PC-9 (cell line): ENCODE results near the gene NHEJ1. TPM values are rescaled to one million over a fixed set of nuclear protein-coding genes. Genes with fewer than 3 reads are reported as not detected.

Source experiments
- BruUV-seq: library from RNA; stranded (reverse); fragments of 400-500 nt; replicated peaks from 2 replicates; lab custom pipeline; 2021; lab: Mats Ljungman, UMichigan
- CTCF ChIA-PET: fragments of 300-600 bp; sonication (Branson Sonifier 250); formaldehyde crosslinking; loops from one replicate; lab custom pipeline; 2022; ENCODE audit warnings: antibody characterized with exemption; lab: Charles Lee
- POLR2A ChIA-PET: fragments of 300-600 bp; sonication (Branson Sonifier 250); formaldehyde crosslinking; loops from one replicate; lab custom pipeline; 2022; ENCODE audit warnings: antibody characterized with exemption; ENCODE audit not compliant: unreplicated experiment; lab: Charles Lee
- DNase-seq, 2 experiments: peaks; one replicate each; pipeline versions ENCODE4 v3.0.0 to v3.0.0-alpha.2; 2015 to 2022; ENCODE audit warnings: mixed read lengths in 1 of 2
- H2AFZ ChIP-seq: fragments of 200-600 bp; sonication (generic); 2 replicates; pipeline ENCODE4 v1.8.1; 2017; ENCODE audit warnings: antibody characterized with exemption
- H3F3A ChIP-seq: fragments of 200-600 bp; sonication (generic); 2 replicates; pipeline ENCODE4 v1.8.1; 2017; ENCODE audit warnings: antibody characterized with exemption, mild to moderate bottlenecking, low read depth; ENCODE audit not compliant: insufficient read depth
- H3K27ac ChIP-seq: fragments of 200-600 bp; sonication (generic); 2 replicates; pipeline ENCODE4 v1.6.1; 2016; ENCODE audit warnings: mixed run types
- H3K27me3 ChIP-seq: fragments of 200-600 bp; sonication (generic); 2 replicates; pipeline ENCODE4 v1.6.1; 2016; ENCODE audit warnings: low read depth, mixed run types; ENCODE audit not compliant: insufficient read depth
- H3K36me3 ChIP-seq: fragments of 200-600 bp; sonication (generic); 2 replicates; pipeline ENCODE4 v1.6.1; 2016; ENCODE audit warnings: low read depth, mixed run types
- H3K4me1 ChIP-seq: fragments of 200-600 bp; sonication (generic); replicated peaks from 2 replicates; pipeline ENCODE4 v1.6.1; 2016; ENCODE audit warnings: mixed run types; ENCODE audit not compliant: insufficient read depth
- H3K4me2 ChIP-seq: fragments of 200-600 bp; sonication (generic); 2 replicates; pipeline ENCODE4 v1.6.1; 2017; ENCODE audit warnings: mixed run types
- H3K4me3 ChIP-seq: fragments of 200-600 bp; sonication (generic); 2 replicates; pipeline ENCODE4 v1.6.1; 2016; ENCODE audit warnings: mixed run types
- H3K79me2 ChIP-seq: fragments of 200-600 bp; sonication (generic); 2 replicates; pipeline ENCODE4 v1.6.1; 2017; ENCODE audit warnings: low read depth, mixed run types
- H3K9me2 ChIP-seq: fragments of 200-600 bp; sonication (generic); 2 replicates; pipeline ENCODE4 v1.8.1; 2017; ENCODE audit warnings: mild to moderate bottlenecking; ENCODE audit not compliant: insufficient read depth
- H3K9me3 ChIP-seq: fragments of 200-600 bp; sonication (generic); 2 replicates; pipeline ENCODE4 v1.8.1; 2016; ENCODE audit warnings: low read depth; ENCODE audit not compliant: insufficient read depth
- H4K20me1 ChIP-seq: fragments of 200-600 bp; sonication (generic); 2 replicates; pipeline ENCODE4 v1.8.1; 2017; ENCODE audit not compliant: insufficient read depth
- EZH2 ChIP-seq: fragments of 200-600 bp; sonication (generic); IDR thresholded peaks from 2 replicates; pipeline ENCODE4 v1.8.0; 2017; ENCODE audit warnings: antibody characterized with exemption, low read depth
- intact Hi-C: fragments of 100-400 bp; cut with micrococcal nuclease; formaldehyde crosslinking; loops from one replicate; pipeline ENCODE4 v1.10.0; 2022; ENCODE audit not compliant: unreplicated experiment
- total RNA-seq: library from RNA; stranded (reverse); gene quantifications from 2 replicates; pipeline ENCODE4 v1.2.3, GENCODE V29; 2021
- TF ChIP-seq, protein P1 (sequence below): fragments of 200-600 bp; sonication (generic); conservative IDR thresholded peaks from 2 replicates; pipeline ENCODE4 v1.6.1; 2017; ENCODE audit warnings: mixed run types, antibody characterized with exemption, mild to moderate bottlenecking, moderate library complexity

NHEJ1 gene
- total RNA-seq, 1 experiment from 2014 or later = 9.8 TPM

DNA sequence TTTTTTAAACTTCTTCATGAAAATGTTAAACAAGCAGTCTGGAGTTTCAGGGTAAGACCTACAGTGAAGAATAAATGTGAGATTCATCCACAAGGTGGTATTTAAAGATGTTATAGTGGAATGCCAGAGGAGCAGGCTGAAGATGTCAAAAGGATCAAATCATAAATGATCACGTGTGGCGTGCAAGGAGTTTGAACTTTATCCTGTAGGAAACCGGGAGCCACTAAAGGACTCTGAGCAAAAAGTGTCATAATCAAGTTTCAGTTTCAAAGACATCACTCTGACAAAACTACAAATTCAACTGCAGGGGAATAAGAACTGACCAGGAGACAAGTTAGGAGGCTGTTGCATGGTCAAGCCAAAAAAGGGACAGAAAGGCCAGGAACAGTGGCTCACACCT is 19.9 kb downstream of the NHEJ1 start:
- intact Hi-C loops = no loop called here
- ChIA-PET CTCF (no interaction called here), POLR2A (no interaction called here)
- no peaks in the 10 kb centered on the region for H3K9me2 ChIP-seq
- no peaks in the 10 kb centered on the region for H3K9me3 ChIP-seq
- no peaks in the 10 kb centered on the region for H3K27me3 ChIP-seq
- H2AFZ ChIP-seq = no peak overlapping the region
- H3K4me2 ChIP-seq = no peak overlapping the region
- H4K20me1 ChIP-seq = peaks cover 5% of the 10 kb centered on the region; the same call in 1 of the 2 replicates
- TF ChIP-seq, protein P1, sequence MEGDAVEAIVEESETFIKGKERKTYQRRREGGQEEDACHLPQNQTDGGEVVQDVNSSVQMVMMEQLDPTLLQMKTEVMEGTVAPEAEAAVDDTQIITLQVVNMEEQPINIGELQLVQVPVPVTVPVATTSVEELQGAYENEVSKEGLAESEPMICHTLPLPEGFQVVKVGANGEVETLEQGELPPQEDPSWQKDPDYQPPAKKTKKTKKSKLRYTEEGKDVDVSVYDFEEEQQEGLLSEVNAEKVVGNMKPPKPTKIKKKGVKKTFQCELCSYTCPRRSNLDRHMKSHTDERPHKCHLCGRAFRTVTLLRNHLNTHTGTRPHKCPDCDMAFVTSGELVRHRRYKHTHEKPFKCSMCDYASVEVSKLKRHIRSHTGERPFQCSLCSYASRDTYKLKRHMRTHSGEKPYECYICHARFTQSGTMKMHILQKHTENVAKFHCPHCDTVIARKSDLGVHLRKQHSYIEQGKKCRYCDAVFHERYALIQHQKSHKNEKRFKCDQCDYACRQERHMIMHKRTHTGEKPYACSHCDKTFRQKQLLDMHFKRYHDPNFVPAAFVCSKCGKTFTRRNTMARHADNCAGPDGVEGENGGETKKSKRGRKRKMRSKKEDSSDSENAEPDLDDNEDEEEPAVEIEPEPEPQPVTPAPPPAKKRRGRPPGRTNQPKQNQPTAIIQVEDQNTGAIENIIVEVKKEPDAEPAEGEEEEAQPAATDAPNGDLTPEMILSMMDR = no peak
- no peak for TF ChIP-seq EZH2
- no peaks in the 10 kb centered on the region for H3K36me3 ChIP-seq
- no peaks in the 10 kb centered on the region for H3K79me2 ChIP-seq
- no peak overlapping the region for H3K4me3 ChIP-seq
- no TSS peak for BruUV-seq
- peaks cover 5% of the 10 kb centered on the region; the same call in 1 of the 2 replicates for H3F3A ChIP-seq
- peaks cover 11% of the 10 kb centered on the region for H3K4me1 ChIP-seq
- H3K27ac ChIP-seq = no peak overlapping the region
- no peak for DNase-seq

DNA sequence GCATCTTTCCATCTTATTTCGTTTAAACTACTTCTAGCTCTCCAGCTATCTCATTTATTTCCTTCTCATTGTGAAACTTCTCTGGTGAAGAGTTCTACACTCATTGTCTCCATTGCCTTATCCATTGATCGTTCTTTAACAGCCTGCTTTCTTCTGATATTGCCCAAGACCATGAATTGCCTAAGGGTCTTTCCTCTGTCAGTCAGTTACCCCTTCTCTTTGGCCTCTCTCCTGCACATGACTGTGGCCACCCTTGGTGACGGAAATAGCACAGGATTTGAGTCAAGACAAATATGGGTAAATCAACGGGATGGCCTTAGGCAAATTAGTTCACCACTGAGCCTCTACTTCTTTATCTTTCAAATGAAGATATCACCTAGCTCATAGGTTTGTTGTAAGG is 26.6 kb downstream of the NHEJ1 start:
- TF ChIP-seq, protein P1 = no peak
- TF ChIP-seq EZH2 = no peak
- Histone ChIP-seq H3K4me3 (no peak overlapping the region), H3K9me3 (no peaks in the 10 kb centered on the region), H3F3A (no peaks in the 10 kb centered on the region), H3K79me2 (no peaks in the 10 kb centered on the region), H3K4me2 (no peak overlapping the region), H3K27ac (no peak overlapping the region), H4K20me1 (no peaks in the 10 kb centered on the region), H3K9me2 (no peaks in the 10 kb centered on the region), H3K27me3 (no peaks in the 10 kb centered on the region), H3K4me1 (no peaks in the 10 kb centered on the region), H2AFZ (no peak overlapping the region), H3K36me3 (no peaks in the 10 kb centered on the region)
- DNase-seq = no peak
- BruUV-seq = no TSS peak
- intact Hi-C loops = no loop called here
- ChIA-PET CTCF (no interaction called here), POLR2A (interaction anchor here (0.5 kb wide), 1 partner anchor 241 kb away, joined by 4 read pairs; no protein-coding TSS in a partner anchor)

DNA sequence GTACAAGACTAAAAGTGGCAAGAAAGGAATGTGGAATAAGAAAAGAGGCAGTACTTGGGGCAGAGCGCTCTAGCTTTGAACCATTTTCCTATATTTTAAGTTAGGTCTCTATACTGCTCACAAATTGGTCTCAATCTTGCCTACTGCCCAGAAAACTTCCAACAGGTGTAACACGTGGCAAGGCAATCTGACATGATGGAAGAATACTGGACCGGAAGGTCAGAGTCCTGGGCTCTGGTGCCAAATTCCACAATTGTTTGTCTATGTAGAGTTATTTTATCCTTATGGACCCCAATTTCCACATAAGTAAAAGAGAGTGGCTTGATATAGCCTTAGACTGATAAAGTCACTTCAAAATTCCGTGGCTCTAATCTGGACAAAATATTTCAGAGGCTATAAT is 28.9 kb downstream of the NHEJ1 start:
- Histone ChIP-seq H3K9me2 (no peaks in the 10 kb centered on the region), H4K20me1 (no peaks in the 10 kb centered on the region), H3K4me1 (peaks cover 6% of the 10 kb centered on the region), H3K4me3 (no peak overlapping the region), H2AFZ (no peak overlapping the region), H3K27ac (no peak overlapping the region), H3K9me3 (no peaks in the 10 kb centered on the region), H3K4me2 (no peak overlapping the region), H3K79me2 (no peaks in the 10 kb centered on the region), H3K27me3 (no peaks in the 10 kb centered on the region), H3F3A (no peaks in the 10 kb centered on the region), H3K36me3 (no peaks in the 10 kb centered on the region)
- ChIA-PET POLR2A (no interaction called here), CTCF (no interaction called here)
- DNase-seq = no peak
- no TSS peak for BruUV-seq
- intact Hi-C loops = no loop called here
- TF ChIP-seq EZH2 = no peak
- TF ChIP-seq, protein P1 = no peak
